Activated T-helper 2 cell treated with anti-CD3 and anti-CD28 coated beads, Interferon-gamma antibody, Interleukin-2, Interleukin-4, amounts not matched to agents 10 μg/mL and 5 μg/mL and 100 μg/mL, durations not matched to agents 14 hours and 24 hours and 36 hours (primary cell): ENCODE measurements around the gene ARSG. TPM values are rescaled to one million over a fixed set of nuclear protein-coding genes. Genes with fewer than 3 reads are reported as not detected.
A peak's percentile ranks its signal among the peaks of the same experiment; 100 is the strongest.
"Not testable (repeated sequence)": the region's sequence is repeated elsewhere in the genome, so short reads cannot be mapped to it uniquely, and the experiment has no call there.

ENCODE experiments used
- DNase-seq: peaks from one replicate; pipeline ENCODE4 v3.0.0; 2021; ENCODE audit warnings: low spot score
- H3K27ac Mint-ChIP-seq: one replicate; pipeline ENCODE4 v1.8.0; 2021; ENCODE audit warnings: mixed read lengths
- H3K27me3 Mint-ChIP-seq: one replicate; pipeline ENCODE4 v1.8.0; 2021; ENCODE audit warnings: low read depth, mixed read lengths
- H3K36me3 Mint-ChIP-seq: one replicate; pipeline ENCODE4 v1.8.0; 2021; ENCODE audit warnings: low read depth, mixed read lengths
- H3K4me1 Mint-ChIP-seq: one replicate; pipeline ENCODE4 v1.8.0; 2021; ENCODE audit warnings: low read depth, mixed read lengths
- H3K4me3 Mint-ChIP-seq: one replicate; pipeline ENCODE4 v1.8.0; 2021; ENCODE audit warnings: low read depth, mild to moderate bottlenecking, moderate library complexity, mixed read lengths
- H3K9me3 Mint-ChIP-seq: one replicate; pipeline ENCODE4 v1.8.0; 2021; ENCODE audit warnings: mixed read lengths
- intact Hi-C: fragments of 100-400 bp; cut with micrococcal nuclease; formaldehyde crosslinking; loops from one replicate; pipeline ENCODE4 v1.15.1; 2023
- total RNA-seq: library from RNA; stranded (reverse); gene quantifications from 2 replicates; pipeline ENCODE4 v1.2.3, GENCODE V29; 2022

Gene ARSG
- total RNA-seq, 1 donor from 2014 or later: 7.3 TPM

DNA sequence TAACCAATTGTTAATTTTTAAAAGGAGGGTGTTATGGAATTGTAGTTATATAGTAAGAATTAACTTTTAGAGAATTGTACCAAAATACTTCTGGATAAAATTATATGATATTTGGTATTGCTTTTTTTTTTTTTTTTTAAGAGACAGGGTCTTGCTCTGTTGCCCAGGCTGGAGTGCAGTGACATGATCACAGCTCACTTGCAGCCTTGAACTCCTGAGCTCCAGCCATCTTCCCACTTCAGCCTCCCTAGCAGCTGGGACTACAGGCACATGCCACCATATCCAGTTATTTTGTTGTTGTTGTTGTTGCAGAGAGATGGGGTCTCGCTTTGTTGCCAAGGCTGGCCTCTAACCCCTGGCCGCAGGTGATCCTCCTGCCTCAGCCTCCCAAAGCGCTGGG lies 8.5 kb downstream of the ARSG start:
- no peaks in the 10 kb centered on the region for H3K9me3 Mint-ChIP-seq
- H3K4me1 Mint-ChIP-seq: peaks cover 37% of the 10 kb centered on the region
- H3K27ac Mint-ChIP-seq: no peak overlapping the region
- intact Hi-C loops: loop anchor here (10.0 kb wide), 1 partner anchor 165 kb away; no protein-coding TSS in a partner anchor
- no peak overlapping the region for H3K4me3 Mint-ChIP-seq
- H3K36me3 Mint-ChIP-seq: peaks cover 3% of the 10 kb centered on the region
- no peak for DNase-seq
- no peaks in the 10 kb centered on the region for H3K27me3 Mint-ChIP-seq

GRCh38 chr17:68301438-68301959 lies 10.2 kb downstream of the ARSG start:
- DNase-seq: no peak
- no peaks in the 10 kb centered on the region for H3K36me3 Mint-ChIP-seq
- intact Hi-C loops: no loop called here
- no peaks in the 10 kb centered on the region for H3K9me3 Mint-ChIP-seq
- H3K4me3 Mint-ChIP-seq: no peak overlapping the region
- no peak overlapping the region for H3K27ac Mint-ChIP-seq
- no peaks in the 10 kb centered on the region for H3K27me3 Mint-ChIP-seq
- peaks cover 28% of the 10 kb centered on the region for H3K4me1 Mint-ChIP-seq

DNA sequence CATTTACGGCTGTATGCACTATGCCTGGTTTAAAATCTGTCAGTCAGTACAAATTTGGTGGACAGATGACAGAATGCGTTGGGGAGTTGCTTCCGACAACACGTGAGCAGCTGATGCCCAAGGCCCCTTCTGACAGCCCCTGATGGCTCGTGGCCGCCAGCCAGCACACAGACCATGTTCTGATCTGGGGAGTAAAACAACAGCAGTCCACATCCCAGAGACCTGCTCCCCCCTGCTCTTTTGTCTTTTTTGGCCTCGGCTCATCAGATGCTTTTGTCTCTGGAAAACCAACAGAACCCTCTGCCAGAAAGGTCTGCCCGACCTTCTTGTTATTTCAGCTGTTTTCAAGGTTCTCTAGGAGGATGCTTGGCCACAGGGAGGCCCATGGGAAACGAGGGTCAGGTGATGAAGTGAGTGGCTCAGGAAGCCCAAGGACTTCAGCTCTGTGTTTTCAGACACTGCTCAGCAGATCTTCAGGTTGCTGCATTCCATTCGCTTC lies 10.8 kb downstream of the ARSG start:
- no peak overlapping the region for H3K4me3 Mint-ChIP-seq
- H3K27ac Mint-ChIP-seq: no peak overlapping the region
- intact Hi-C loops: no loop called here
- H3K4me1 Mint-ChIP-seq: peaks cover 22% of the 10 kb centered on the region
- DNase-seq: no peak
- no peaks in the 10 kb centered on the region for H3K27me3 Mint-ChIP-seq
- H3K36me3 Mint-ChIP-seq: peaks cover 4% of the 10 kb centered on the region
- H3K9me3 Mint-ChIP-seq: no peaks in the 10 kb centered on the region

DNA sequence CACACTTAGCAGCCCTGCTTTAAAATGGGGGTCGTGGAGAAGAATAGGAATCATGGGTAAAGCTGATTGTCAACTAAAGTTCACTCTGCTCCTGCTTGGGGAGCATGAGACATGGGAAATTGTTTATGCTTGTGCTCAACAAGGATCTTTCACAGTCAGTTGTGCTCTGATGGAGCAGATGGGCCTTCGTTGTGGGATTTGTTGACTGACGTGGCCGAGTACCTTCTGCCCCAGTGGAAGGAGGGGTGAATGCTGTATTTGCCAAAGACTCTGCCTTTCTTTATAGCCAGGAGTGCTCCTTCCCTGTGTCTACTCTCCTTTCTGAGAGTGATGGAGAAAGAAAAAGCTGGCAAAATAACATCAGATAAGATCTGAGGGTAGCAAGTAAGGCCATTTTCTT lies 11.4 kb downstream of the ARSG start:
- no peak for DNase-seq
- Mint-ChIP-seq H3K4me1 (peaks cover 18% of the 10 kb centered on the region), H3K9me3 (no peaks in the 10 kb centered on the region), H3K36me3 (peaks cover 9% of the 10 kb centered on the region), H3K27ac (no peak overlapping the region), H3K27me3 (no peaks in the 10 kb centered on the region), H3K4me3 (no peak overlapping the region)
- intact Hi-C loops: no loop called here

DNA sequence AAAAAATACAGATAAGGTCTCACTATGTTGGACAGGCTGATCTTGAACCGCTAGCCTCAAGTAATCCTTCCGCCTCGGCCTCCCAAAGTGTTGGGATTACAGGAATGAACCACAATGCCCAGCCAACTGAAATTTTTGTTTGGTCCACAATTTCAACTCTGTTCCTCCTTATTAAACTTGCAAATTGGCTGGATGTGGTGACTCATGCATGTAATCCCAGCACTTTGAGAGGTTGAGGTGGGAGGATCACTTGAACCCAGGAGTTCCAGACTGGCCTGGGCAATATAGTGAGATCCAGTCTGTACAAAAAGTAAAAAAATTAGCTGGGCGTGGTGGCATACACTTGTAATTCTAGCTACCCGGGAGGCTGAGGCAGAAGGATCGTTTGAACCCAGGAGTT lies 13.4 kb downstream of the ARSG start:
- H3K36me3 Mint-ChIP-seq: peaks cover 15% of the 10 kb centered on the region
- no peak overlapping the region for H3K4me3 Mint-ChIP-seq
- H3K4me1 Mint-ChIP-seq: peaks cover 12% of the 10 kb centered on the region
- H3K9me3 Mint-ChIP-seq: no peaks in the 10 kb centered on the region
- intact Hi-C loops: no loop called here
- H3K27ac Mint-ChIP-seq: no peak overlapping the region
- no peaks in the 10 kb centered on the region for H3K27me3 Mint-ChIP-seq
- no peak for DNase-seq

DNA sequence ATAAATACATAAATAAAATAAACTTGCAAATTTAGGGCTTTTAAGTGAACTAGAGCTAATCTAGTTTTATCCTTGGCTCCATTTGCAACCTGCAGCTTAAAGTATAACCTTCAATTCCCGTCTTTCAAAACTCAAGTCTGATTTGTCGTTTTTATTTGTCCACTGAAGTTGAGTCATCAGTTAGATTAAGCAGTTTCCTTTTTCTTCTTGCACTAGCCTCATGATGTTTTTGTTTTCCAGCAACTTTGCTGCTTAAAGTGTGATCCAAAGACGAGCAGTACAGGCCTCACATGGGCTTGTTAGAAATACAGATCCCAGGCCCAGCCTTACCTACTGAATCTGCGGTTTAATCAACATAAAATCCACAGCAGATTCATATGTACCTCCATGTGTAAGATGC lies 13.8 kb downstream of the ARSG start:
- H3K27ac Mint-ChIP-seq: no peak overlapping the region
- no peak overlapping the region for H3K4me3 Mint-ChIP-seq
- intact Hi-C loops: no loop called here
- DNase-seq: no peak
- no peaks in the 10 kb centered on the region for H3K27me3 Mint-ChIP-seq
- H3K36me3 Mint-ChIP-seq: peaks cover 15% of the 10 kb centered on the region
- H3K9me3 Mint-ChIP-seq: no peaks in the 10 kb centered on the region
- peaks cover 14% of the 10 kb centered on the region for H3K4me1 Mint-ChIP-seq

GRCh38 chr17:68306819-68307218 lies 15.5 kb downstream of the ARSG start:
- Mint-ChIP-seq H3K27me3 (no peaks in the 10 kb centered on the region), H3K27ac (no peak overlapping the region), H3K4me3 (no peak overlapping the region), H3K9me3 (no peaks in the 10 kb centered on the region), H3K4me1 (peaks cover 23% of the 10 kb centered on the region), H3K36me3 (peaks cover 15% of the 10 kb centered on the region)
- intact Hi-C loops: no loop called here
- DNase-seq: no peak

DNA sequence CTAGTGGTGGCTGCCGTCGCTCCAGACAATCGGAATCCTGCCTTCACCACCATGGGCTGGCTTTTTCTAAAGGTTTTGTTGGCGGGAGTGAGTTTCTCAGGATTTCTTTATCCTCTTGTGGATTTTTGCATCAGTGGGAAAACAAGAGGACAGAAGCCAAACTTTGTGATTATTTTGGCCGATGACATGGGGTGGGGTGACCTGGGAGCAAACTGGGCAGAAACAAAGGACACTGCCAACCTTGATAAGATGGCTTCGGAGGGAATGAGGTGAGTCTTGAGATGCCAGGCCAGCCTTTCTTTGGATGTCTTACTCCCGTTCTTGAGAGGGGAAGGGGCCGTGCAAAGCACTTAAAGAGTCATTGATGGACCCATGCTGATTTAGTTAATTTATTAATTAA lies 16.1 kb downstream of the ARSG start:
- intact Hi-C loops: no loop called here
- Mint-ChIP-seq H3K36me3 (peaks cover 19% of the 10 kb centered on the region), H3K4me1 (peaks cover 27% of the 10 kb centered on the region), H3K4me3 (no peak overlapping the region), H3K9me3 (no peaks in the 10 kb centered on the region), H3K27me3 (no peaks in the 10 kb centered on the region), H3K27ac (no peak overlapping the region)
- no peak for DNase-seq

DNA sequence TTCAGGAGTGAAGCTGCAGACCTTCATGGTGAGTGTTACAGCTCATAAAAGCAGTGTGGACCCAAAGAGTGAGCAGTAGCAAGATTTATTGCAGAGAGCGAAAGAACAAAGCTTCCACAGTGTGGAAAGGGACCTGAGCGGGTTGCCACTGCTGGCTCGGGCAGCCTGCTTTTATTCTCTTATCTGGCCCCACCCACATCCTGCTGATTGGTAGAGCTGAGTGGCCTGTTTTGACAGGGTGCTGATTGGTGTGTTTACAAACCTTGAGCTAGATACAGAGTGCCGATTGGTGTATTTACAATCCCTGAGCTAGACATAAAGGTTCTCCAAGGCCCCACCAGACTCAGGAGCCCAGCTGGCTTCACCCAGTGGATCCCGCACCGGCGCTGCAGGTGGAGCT lies 17.2 kb downstream of the ARSG start:
- intact Hi-C loops, H3K27ac Mint-ChIP-seq, DNase-seq, H3K4me3 Mint-ChIP-seq, H3K27me3 Mint-ChIP-seq, H3K9me3 Mint-ChIP-seq: not testable (repeated sequence)
- Mint-ChIP-seq H3K36me3 (peaks cover 21% of the 10 kb centered on the region), H3K4me1 (peaks cover 30% of the 10 kb centered on the region)

- H3K27ac Mint-ChIP-seq, DNase-seq, H3K4me3 Mint-ChIP-seq, intact Hi-C loops, H3K9me3 Mint-ChIP-seq, H3K27me3 Mint-ChIP-seq: not testable (repeated sequence)
- Mint-ChIP-seq H3K36me3 (peaks cover 21% of the 10 kb centered on the region), H3K4me1 (peaks cover 35% of the 10 kb centered on the region)
These were observed 17.9 kb downstream of the ARSG start for GRCh38 chr17:68309066-68309670.

DNA sequence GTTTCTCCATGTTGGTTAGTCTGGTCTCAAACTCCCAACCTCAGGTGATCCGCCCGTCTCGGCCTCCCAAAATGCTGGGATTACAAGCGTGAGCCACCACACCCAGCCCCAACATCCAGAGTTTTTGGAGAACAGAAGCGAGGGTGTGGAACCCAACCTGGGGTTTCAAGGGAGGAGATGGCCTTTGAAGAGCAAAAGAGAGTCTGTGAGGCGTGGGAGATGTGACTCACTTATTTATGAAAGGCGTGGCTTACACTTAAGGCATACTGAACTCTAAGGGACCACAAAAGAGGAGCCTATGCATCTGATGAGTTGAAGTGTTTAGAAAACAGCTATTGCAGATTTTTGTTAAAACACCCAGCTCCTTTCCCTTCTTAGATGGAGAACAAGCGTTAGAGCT lies 18.9 kb downstream of the ARSG start:
- H3K27ac Mint-ChIP-seq: no peak overlapping the region
- peak; percentile 24 for DNase-seq
- peaks cover 21% of the 10 kb centered on the region for H3K36me3 Mint-ChIP-seq
- peaks cover 40% of the 10 kb centered on the region for H3K4me1 Mint-ChIP-seq
- intact Hi-C loops: loop anchor here (2.0 to 5.0 kb wide), 2 partner anchors 13 to 37 kb away; no protein-coding TSS in a partner anchor
- H3K27me3 Mint-ChIP-seq: no peaks in the 10 kb centered on the region
- H3K9me3 Mint-ChIP-seq: no peaks in the 10 kb centered on the region
- H3K4me3 Mint-ChIP-seq: no peak overlapping the region

- Mint-ChIP-seq H3K4me1 (peaks cover 45% of the 10 kb centered on the region), H3K9me3 (peaks cover 4% of the 10 kb centered on the region), H3K27me3 (no peaks in the 10 kb centered on the region), H3K4me3 (no peak overlapping the region), H3K36me3 (peaks cover 11% of the 10 kb centered on the region), H3K27ac (no peak overlapping the region)
- intact Hi-C loops: loop anchor here (5.0 kb wide), 1 partner anchor 32 kb away; no protein-coding TSS in a partner anchor
- DNase-seq: no peak
These were observed 23.7 kb downstream of the ARSG start for GRCh38 chr17:68314916-68315535.

GRCh38 chr17:68315930-68316329 lies 24.6 kb downstream of the ARSG start:
- Mint-ChIP-seq H3K27me3 (no peaks in the 10 kb centered on the region), H3K9me3 (peaks cover 4% of the 10 kb centered on the region), H3K4me1 (peaks cover 38% of the 10 kb centered on the region), H3K4me3 (no peak overlapping the region), H3K36me3 (peaks cover 11% of the 10 kb centered on the region), H3K27ac (no peak overlapping the region)
- intact Hi-C loops: no loop called here
- no peak for DNase-seq
